GM12878 (cell line): ENCODE measurements around the gene UNK. TPM values are rescaled to one million over a fixed set of nuclear protein-coding genes. Genes with fewer than 3 reads are reported as not detected.

Experiments used
- ATAC-seq: fragments of 200-7000 bp; cut with Tn5 transposase; 3 replicates; pipeline ENCODE4 v1.9.1; 2020; ENCODE audit warnings: mild to moderate bottlenecking, moderate library complexity
- BruUV-seq: library from RNA; stranded (reverse); fragments of 400-500 nt; replicated peaks from 2 replicates; lab custom pipeline; 2021; lab: Mats Ljungman, UMichigan
- CTCF ChIA-PET: fragments of 300-600 bp; sonication (Branson Sonifier 250); formaldehyde crosslinking; extraction: SDS; loops from one replicate; lab custom pipeline; 2021; ENCODE audit warnings: inconsistent platforms; lab: Yijun Ruan, JAX
- POLR2A ChIA-PET: fragments of 350-600 bp; formaldehyde crosslinking; extraction: SDS; loops from one replicate; lab custom pipeline; 2021; ENCODE audit warnings: inconsistent platforms; lab: Charles Lee
- RAD21 ChIA-PET: fragments of 300-600 bp; sonication (Branson Sonifier 250); formaldehyde crosslinking; loops from one replicate; lab custom pipeline; 2023; ENCODE audit warnings: antibody characterized with exemption; ENCODE audit not compliant: unreplicated experiment; lab: Charles Lee
- SMC1A ChIA-PET: fragments of 300-600 bp; sonication (Branson Sonifier 250); formaldehyde crosslinking; loops from one replicate; lab custom pipeline; 2023; ENCODE audit not compliant: unreplicated experiment, uncharacterized antibody; lab: Charles Lee
- DNase-seq: peaks from one replicate; pipeline ENCODE4 v3.0.0-alpha.2; 2011; ENCODE audit warnings: low read depth, low spot score
- FAIRE-seq: peaks from 3 replicates; lab custom pipeline; 2011; peaks lifted over from hg19 to GRCh38; lab: Jason Lieb, UNC
- H2AFZ ChIP-seq: 2 replicates; pipeline ENCODE4 v1.6.0; 2011; ENCODE audit warnings: low read depth, low read length, control low read depth; ENCODE audit not compliant: control insufficient read depth
- H3K27ac ChIP-seq: 2 replicates; pipeline ENCODE4 v1.5.1; 2011; ENCODE audit warnings: control low read depth; ENCODE audit not compliant: control insufficient read depth, insufficient read depth
- H3K27me3 ChIP-seq, 2 experiments: replicated peaks in 1 of 2; 2 replicates each; pipeline versions ENCODE4 v1.6.0 to v1.6.1; 2011; ENCODE audit warnings: low read length in 1 of 2; ENCODE audit not compliant: control insufficient read depth in 2 of 2, insufficient read depth in 2 of 2
- H3K36me3 ChIP-seq, 2 experiments: 2 replicates each; pipeline ENCODE4 v1.5.1; 2011; ENCODE audit warnings: low read length in 1 of 2; ENCODE audit not compliant: control insufficient read depth in 2 of 2, insufficient read depth in 2 of 2
- H3K4me1 ChIP-seq: 2 replicates; pipeline ENCODE4 v1.6.1; 2011; ENCODE audit warnings: mild to moderate bottlenecking, low read length, moderate library complexity, mixed read lengths; ENCODE audit not compliant: control insufficient read depth, insufficient read depth
- H3K4me2 ChIP-seq: 2 replicates; pipeline ENCODE4 v1.6.0; 2011; ENCODE audit warnings: control low read depth; ENCODE audit not compliant: control insufficient read depth, insufficient read depth
- H3K4me3 ChIP-seq: fragments of 200-600 bp; sonication (generic); 2 replicates; pipeline ENCODE4 v1.5.1; 2016
- H3K79me2 ChIP-seq: 2 replicates; pipeline ENCODE4 v1.6.0; 2011; ENCODE audit warnings: low read length; ENCODE audit not compliant: control insufficient read depth, insufficient read depth
- H3K9ac ChIP-seq: 2 replicates; pipeline ENCODE4 v1.8.0; 2011; ENCODE audit warnings: low read length, control low read depth, mixed read lengths; ENCODE audit not compliant: control insufficient read depth, insufficient read depth
- H3K9me3 ChIP-seq: replicated peaks from 3 replicates; pipeline ENCODE4 v1.5.1; 2011; ENCODE audit warnings: mild to moderate bottlenecking, low read length; ENCODE audit not compliant: control insufficient read depth, insufficient read depth
- H4K20me1 ChIP-seq: 2 replicates; pipeline ENCODE4 v1.6.0; 2011; ENCODE audit not compliant: control insufficient read depth, insufficient read depth
- ESRRA ChIP-seq: IDR thresholded peaks from 2 replicates; pipeline ENCODE4 v1.6.1; 2012; ENCODE audit warnings: mild to moderate bottlenecking, low read length, improper control_type of control experiment
- HDAC6 ChIP-seq: fragments of 200-600 bp; sonication (generic); IDR thresholded peaks from one replicate; pipeline ENCODE4 v1.8.0; 2017; ENCODE audit warnings: antibody characterized with exemption; ENCODE audit not compliant: unreplicated experiment
- KLF5 ChIP-seq: fragments of 450-650 bp; IDR thresholded peaks from 2 replicates; pipeline ENCODE4 v1.6.1; 2014; ENCODE audit warnings: mild to moderate bottlenecking; ENCODE audit not compliant: partially characterized antibody
- MYC ChIP-seq: IDR thresholded peaks from 2 replicates; pipeline ENCODE4 v1.6.1; 2011; ENCODE audit warnings: mild to moderate bottlenecking, low read length, moderate library complexity, inconsistent platforms; ENCODE audit not compliant: insufficient read depth, insufficient replicate concordance, insufficient read length, severe bottlenecking
- NBN ChIP-seq: fragments of 450-650 bp; IDR thresholded peaks from 2 replicates; pipeline ENCODE4 v1.6.1; 2016
- RELA ChIP-seq: fragments of 450-650 bp; IDR thresholded peaks from 2 replicates; pipeline ENCODE4 v1.8.0; 2014; ENCODE audit warnings: borderline replicate concordance; ENCODE audit not compliant: partially characterized antibody
- SMC3 ChIP-seq: IDR thresholded peaks from 2 replicates; pipeline ENCODE4 v1.6.1; 2011; ENCODE audit warnings: low read length, improper control_type of control experiment, borderline replicate concordance
- SREBF1 ChIP-seq: IDR thresholded peaks from 2 replicates; pipeline ENCODE4 v1.6.1; 2012; ENCODE audit warnings: mild to moderate bottlenecking, low read length
- ZNF274 ChIP-seq: IDR thresholded peaks from one replicate; pipeline ENCODE4 v1.8.0; 2011; ENCODE audit not compliant: insufficient read length, insufficient read depth
- WGBS: methylation state at CpG from one replicate; pipeline ENCODE4 v1.1.6; 2016; ENCODE audit warnings: low lambda C conversion rate; ENCODE audit not compliant: insufficient replicate concordance, insufficient coverage; ENCODE audit errors: missing lambda C conversion rate; 5-methylcytosine and 5-hydroxymethylcytosine counted together
- in situ Hi-C: fragments of 300-500 bp; cut with MboI; formaldehyde crosslinking; loops from 9 replicates; pipeline ENCODE4 v1.14.3; 2018; ENCODE audit warnings: mixed read lengths
- intact Hi-C: fragments of 100-400 bp; cut with micrococcal nuclease; formaldehyde crosslinking; loops from one replicate; pipeline ENCODE4 v1.14.2; 2022; ENCODE audit not compliant: unreplicated experiment
- polyA plus RNA-seq, 11 experiments: library from polyadenylated mRNA; depleted of rRNA in 4 of 11; unstranded in 6 of 11; stranded (reverse) in 5 of 11; fragments of >200 nt; fragmentation: Nextera tagmentation in 4 of 11; fragmentation: Illumina TruSeq in 1 of 11; extraction: Ambion mirVana in 4 of 11; extraction: Trizol in 1 of 11; gene quantifications; 1 replicate in 1 of 11; 2 replicates in 10 of 11; pipeline versions ENCODE4 v1.2.1 to v1.2.3, GENCODE V29; 2011 to 2016; ENCODE audit warnings: inconsistent platforms in 2 of 11, missing spikeins in 2 of 11, low read depth in 1 of 11
- total RNA-seq, 4 experiments: library from RNA; depleted of rRNA in 3 of 4; stranded (reverse); fragments of >200 nt in 3 of 4; fragmentation: Illumina TruSeq in 1 of 4; extraction: Trizol in 1 of 4; gene quantifications; 2 replicates each; pipeline versions ENCODE4 v1.2.1 to v1.2.3, GENCODE V29; 2013 to 2021

The UNK gene
- total and polyA plus RNA-seq, 10 of the 15 experiments (the other 5 are each of a cell fraction or from before 2014, with no cell fraction given) = 8.9 to 34.5 (median 27.3) TPM

DNA sequence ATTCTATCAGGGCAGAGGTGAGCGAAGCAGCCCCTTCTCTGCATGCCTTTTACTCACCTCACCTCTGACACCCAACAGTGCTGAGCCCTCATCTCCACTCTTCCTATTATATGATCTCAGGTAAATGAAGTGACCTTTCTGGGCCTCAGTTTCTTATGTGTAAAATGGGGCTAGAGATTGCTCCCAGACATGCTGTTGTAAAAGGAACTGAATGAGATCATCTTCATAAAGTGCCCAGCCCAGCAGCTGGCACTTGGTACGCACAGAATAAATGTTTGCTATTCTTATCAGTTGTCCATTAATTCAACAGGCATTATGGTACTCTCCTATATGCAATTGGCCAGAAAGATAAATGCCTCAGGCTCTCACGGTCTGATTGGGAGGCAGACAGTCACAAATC lies 15.1 kb upstream of the UNK start:
- Histone ChIP-seq H3K9me3 (no peaks in the 10 kb centered on the region), H4K20me1 (no peaks in the 10 kb centered on the region), H3K27ac (no peak overlapping the region), H3K4me3 (no peak overlapping the region), H3K4me2 (no peak overlapping the region), H2AFZ (no peak overlapping the region), H3K36me3 (no peaks in the 10 kb centered on the region), H3K27me3 (no peaks in the 10 kb centered on the region), H3K9ac (no peak overlapping the region), H3K79me2 (no peaks in the 10 kb centered on the region), H3K4me1 (peaks cover 1% of the 10 kb centered on the region)
- intact Hi-C loops (no loop called here), in situ Hi-C loops (no loop called here)
- DNase-seq (no peak), ATAC-seq (no peak), FAIRE-seq (no peak)
- no TSS peak for BruUV-seq
- ChIA-PET POLR2A (interaction anchor here (0.7 to 1.3 kb wide), 2 partner anchors 11 to 78 kb away, joined by 3 to 4 read pairs; no protein-coding TSS in a partner anchor), SMC1A (no interaction called here), RAD21 (interaction anchor here (1.1 kb wide), 1 partner anchor 85 kb away, joined by 3 read pairs; the partner anchor contains the start of gene WBP2), CTCF (interaction anchor here (0.8 to 1.1 kb wide), 4 partner anchors 14 to 80 kb away, joined by 3 read pairs; no protein-coding TSS in a partner anchor)
- TF ChIP-seq HDAC6 = no peak
- TF ChIP-seq ZNF274 = no peak
- TF ChIP-seq NBN = no peak
- no peak for TF ChIP-seq SMC3
- no peak for TF ChIP-seq KLF5
- no peak for TF ChIP-seq MYC
- TF ChIP-seq ESRRA = no peak
- TF ChIP-seq RELA = no peak
- TF ChIP-seq SREBF1 = no peak
- WGBS = 85% methylated on average over 3 of the region's 3 CpGs
